Gastrocnemius medialis (tissue), 4 donors: ENCODE data around the gene POU2AF1. TPM values are rescaled to one million over a fixed set of nuclear protein-coding genes. Genes with fewer than 3 reads are reported as not detected.

Experiments used
- ATAC-seq, 2 donors: fragments of 150-250 bp; one replicate each; pipeline ENCODE4 v1.9.1; 2016
- DNase-seq, 2 donors: peaks; one replicate each; pipeline ENCODE4 v3.0.0-alpha.2; 2019
- H3K27ac ChIP-seq, 4 donors: fragments of 200-600 bp; sonication (generic); 1 replicate in 1 of 4; 2 replicates in 3 of 4; pipeline ENCODE4 v1.5.1; 2016 to 2018; ENCODE audit warnings: mild to moderate bottlenecking in 2 of 4, moderate library complexity in 1 of 4
- H3K27me3 ChIP-seq, 3 donors: fragments of 200-600 bp; sonication (generic) in 2 of 3; 1 replicate in 1 of 3; 2 replicates in 2 of 3; pipeline versions ENCODE4 v1.5.1 to v1.6.0; 2016 to 2019; ENCODE audit warnings: mild to moderate bottlenecking in 1 of 3, moderate library complexity in 1 of 3
- H3K36me3 ChIP-seq, 2 donors: fragments of 200-600 bp; sonication (generic) in 1 of 2; one replicate each; pipeline ENCODE4 v1.5.1; 2017 to 2018
- H3K4me1 ChIP-seq, 2 donors: fragments of 200-600 bp; sonication (generic) in 1 of 2; one replicate each; pipeline ENCODE4 v1.5.1; 2016 to 2017; ENCODE audit warnings: mild to moderate bottlenecking in 2 of 2
- H3K4me3 ChIP-seq, 4 donors: fragments of 200-600 bp; sonication (generic) in 3 of 4; 1 replicate in 1 of 4; 2 replicates in 3 of 4; pipeline ENCODE4 v1.5.1; 2016 to 2019; ENCODE audit warnings: mild to moderate bottlenecking in 2 of 4
- H3K9me3 ChIP-seq, 3 donors: fragments of 200-600 bp; sonication (generic) in 2 of 3; 1 replicate in 1 of 3; 2 replicates in 2 of 3; pipeline ENCODE4 v1.5.1; 2016 to 2019
- POLR2A ChIP-seq, 2 donors: fragments of 450-650 bp; IDR thresholded peaks; one replicate each; pipeline ENCODE4 v1.6.1; 2017; ENCODE audit warnings: antibody characterized with exemption in 2 of 2, mild to moderate bottlenecking in 2 of 2, moderate library complexity in 2 of 2
- in situ Hi-C, 4 donors: fragments of 200-750 bp; cut with MboI; loops; one replicate each; pipeline versions ENCODE4 v1.15.0 to v1.8.0; 2017; ENCODE audit warnings: low sequenced_read_pairs in 4 of 4
- intact Hi-C: fragments of 100-400 bp; cut with DNase I; formaldehyde crosslinking; loops from one replicate; pipeline ENCODE4 v1.15.1; 2023; ENCODE audit warnings: low total_unique reads
- total RNA-seq, 4 donors: library from RNA; depleted of rRNA; stranded (reverse); fragments of >200 nt; gene quantifications; one replicate each; pipeline versions ENCODE4 v1.1.0 to v1.2.3, GENCODE V29; 2016
- TF ChIP-seq, protein P1 (sequence below), 5 experiments: fragments of 450-650 bp in 3 of 5; fragments of 200-600 bp in 2 of 5; sonication (generic) in 2 of 5; IDR thresholded peaks in 4 of 5; conservative IDR thresholded peaks in 1 of 5; 1 replicate in 4 of 5; 2 replicates in 1 of 5; pipeline ENCODE4 v1.5.1; 2016 to 2019; ENCODE audit warnings: antibody characterized with exemption in 5 of 5, mild to moderate bottlenecking in 3 of 5, moderate library complexity in 3 of 5

The POU2AF1 gene
- total RNA-seq, 4 donors from 2014 or later: 0.29 to 0.78 TPM; not detected in 2

DNA sequence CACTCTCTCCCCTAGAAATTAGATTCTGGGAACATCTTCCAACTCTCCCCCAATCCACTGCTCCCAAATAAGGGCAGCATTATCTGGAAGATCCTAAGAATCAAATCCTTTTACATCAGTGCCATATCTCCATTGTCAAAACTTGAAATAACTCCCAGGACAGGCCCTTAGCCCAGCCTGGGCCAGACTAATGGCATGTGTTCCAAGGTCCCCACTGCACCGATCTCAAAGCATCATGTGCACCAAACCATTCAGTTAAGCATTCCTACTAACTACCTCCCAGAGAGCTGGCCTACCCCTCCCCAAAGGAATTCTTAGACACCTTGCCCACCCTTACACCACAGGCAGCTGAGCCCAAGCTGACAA, 44.2 kb upstream of the POU2AF1 start:
- no peaks in the 10 kb centered on the region for H3K9me3 ChIP-seq
- in situ Hi-C loops: loop anchor here in 1 of 4 donors (5.0 kb wide), 1 partner anchor 141 kb away; no protein-coding TSS in a partner anchor
- ATAC-seq: no peak
- DNase-seq: no peak
- intact Hi-C loops: loop anchor here (1.0 to 10.0 kb wide), 2 partner anchors 78 to 140 kb away; no protein-coding TSS in a partner anchor
- H3K27ac ChIP-seq: no peak overlapping the region
- TF ChIP-seq POLR2A (IDR thresholded peaks at IDR 0.05): no peak
- TF ChIP-seq, protein P1, sequence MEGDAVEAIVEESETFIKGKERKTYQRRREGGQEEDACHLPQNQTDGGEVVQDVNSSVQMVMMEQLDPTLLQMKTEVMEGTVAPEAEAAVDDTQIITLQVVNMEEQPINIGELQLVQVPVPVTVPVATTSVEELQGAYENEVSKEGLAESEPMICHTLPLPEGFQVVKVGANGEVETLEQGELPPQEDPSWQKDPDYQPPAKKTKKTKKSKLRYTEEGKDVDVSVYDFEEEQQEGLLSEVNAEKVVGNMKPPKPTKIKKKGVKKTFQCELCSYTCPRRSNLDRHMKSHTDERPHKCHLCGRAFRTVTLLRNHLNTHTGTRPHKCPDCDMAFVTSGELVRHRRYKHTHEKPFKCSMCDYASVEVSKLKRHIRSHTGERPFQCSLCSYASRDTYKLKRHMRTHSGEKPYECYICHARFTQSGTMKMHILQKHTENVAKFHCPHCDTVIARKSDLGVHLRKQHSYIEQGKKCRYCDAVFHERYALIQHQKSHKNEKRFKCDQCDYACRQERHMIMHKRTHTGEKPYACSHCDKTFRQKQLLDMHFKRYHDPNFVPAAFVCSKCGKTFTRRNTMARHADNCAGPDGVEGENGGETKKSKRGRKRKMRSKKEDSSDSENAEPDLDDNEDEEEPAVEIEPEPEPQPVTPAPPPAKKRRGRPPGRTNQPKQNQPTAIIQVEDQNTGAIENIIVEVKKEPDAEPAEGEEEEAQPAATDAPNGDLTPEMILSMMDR (IDR thresholded peaks at IDR 0.05 in 4 of 5, conservative IDR thresholded peaks at IDR 0.05 in 1 of 5): no peak
- H3K4me3 ChIP-seq: no peak overlapping the region
- peaks cover 2 to 10% of the 10 kb centered on the region in 2 donors for H3K4me1 ChIP-seq
- H3K36me3 ChIP-seq: no peaks in the 10 kb centered on the region
- no peaks in the 10 kb centered on the region for H3K27me3 ChIP-seq

DNA sequence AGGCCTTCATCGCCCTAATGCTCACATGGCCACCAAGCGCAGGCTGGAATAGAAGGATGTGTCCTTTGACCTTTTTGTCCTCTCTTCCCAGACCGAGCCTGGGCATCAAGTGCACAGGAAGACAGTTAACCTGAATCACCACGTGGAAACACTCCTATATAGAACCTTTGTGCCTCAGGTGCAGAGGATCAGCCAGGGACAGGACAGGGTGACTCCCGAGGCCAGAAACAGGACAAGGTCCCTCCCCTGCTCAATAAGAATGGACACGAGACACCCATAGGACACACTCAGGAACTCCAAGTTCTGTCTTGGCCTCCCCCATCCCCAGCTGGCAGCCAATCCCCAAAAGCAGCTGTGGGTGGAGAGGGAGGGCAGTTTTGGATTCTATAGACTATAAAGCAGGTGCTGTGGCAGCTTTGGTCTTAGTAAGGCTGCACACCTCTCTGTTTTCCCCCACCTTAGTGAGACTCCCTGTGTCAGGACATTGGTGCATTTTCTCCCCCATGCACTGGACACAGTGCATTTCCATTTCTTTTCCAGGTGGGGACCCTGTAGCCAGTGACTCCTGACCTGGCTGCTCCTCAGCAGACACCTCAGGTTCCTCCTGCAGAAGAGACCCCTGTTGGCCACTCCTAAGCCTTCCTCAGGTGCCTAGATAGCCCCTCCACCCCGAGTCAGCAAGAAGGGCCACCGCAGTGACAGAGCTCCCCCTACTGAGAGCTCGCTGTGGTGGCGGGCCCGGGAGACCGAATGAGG, 43.6 kb upstream of the POU2AF1 start:
- no peaks in the 10 kb centered on the region for H3K9me3 ChIP-seq
- TF ChIP-seq, protein P1 (IDR thresholded peaks at IDR 0.05 in 4 of 5, conservative IDR thresholded peaks at IDR 0.05 in 1 of 5): peak; percentile 21 to 66 (median 57)
- no peak for TF ChIP-seq POLR2A (IDR thresholded peaks at IDR 0.05)
- no peaks in the 10 kb centered on the region for H3K27me3 ChIP-seq
- H3K4me1 ChIP-seq: peaks cover 7 to 14% of the 10 kb centered on the region in 2 donors
- no peaks in the 10 kb centered on the region for H3K36me3 ChIP-seq
- no peak overlapping the region for H3K4me3 ChIP-seq
- H3K27ac ChIP-seq: no peak overlapping the region
- intact Hi-C loops (loop anchor here (1.0 to 10.0 kb wide), 2 partner anchors 78 to 139 kb away; no protein-coding TSS in a partner anchor), in situ Hi-C loops (loop anchor here in 1 of 4 donors (5.0 kb wide), 1 partner anchor 140 kb away; no protein-coding TSS in a partner anchor)
- no peak for DNase-seq
- ATAC-seq: peak; percentile 38 to 58

DNA sequence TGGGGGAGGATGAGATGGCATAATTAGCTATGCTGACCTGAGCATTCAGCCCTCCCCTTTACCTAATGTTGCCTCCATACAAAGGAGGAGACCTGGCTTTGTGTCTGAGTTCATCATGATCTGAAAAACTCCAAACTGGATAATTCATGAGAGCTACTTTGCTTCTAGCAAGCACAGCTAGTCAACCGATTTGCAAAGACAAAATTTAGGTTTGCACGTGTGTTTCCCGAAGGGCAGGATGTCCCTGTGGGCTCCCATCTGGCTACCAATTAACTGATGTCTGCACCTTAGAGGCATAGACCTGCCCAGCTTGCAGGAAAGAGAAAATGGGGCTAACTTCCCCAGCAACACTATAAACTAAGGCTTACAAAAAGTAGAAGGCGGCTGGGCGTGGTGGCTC, 42.2 kb upstream of the POU2AF1 start:
- in situ Hi-C loops (loop anchor here in 1 of 4 donors (5.0 kb wide), 1 partner anchor 139 kb away; no protein-coding TSS in a partner anchor), intact Hi-C loops (loop anchor here (10.0 kb wide), 1 partner anchor 76 kb away; no protein-coding TSS in a partner anchor)
- peaks cover 16 to 23% of the 10 kb centered on the region in 2 donors for H3K4me1 ChIP-seq
- ATAC-seq (no peak), DNase-seq (no peak)
- no peak overlapping the region for H3K27ac ChIP-seq
- no peaks in the 10 kb centered on the region for H3K9me3 ChIP-seq
- no peaks in the 10 kb centered on the region for H3K27me3 ChIP-seq
- TF ChIP-seq, protein P1 (IDR thresholded peaks at IDR 0.05 in 4 of 5, conservative IDR thresholded peaks at IDR 0.05 in 1 of 5): no peak
- no peak for TF ChIP-seq POLR2A (IDR thresholded peaks at IDR 0.05)
- H3K36me3 ChIP-seq: no peaks in the 10 kb centered on the region
- H3K4me3 ChIP-seq: no peak overlapping the region

DNA sequence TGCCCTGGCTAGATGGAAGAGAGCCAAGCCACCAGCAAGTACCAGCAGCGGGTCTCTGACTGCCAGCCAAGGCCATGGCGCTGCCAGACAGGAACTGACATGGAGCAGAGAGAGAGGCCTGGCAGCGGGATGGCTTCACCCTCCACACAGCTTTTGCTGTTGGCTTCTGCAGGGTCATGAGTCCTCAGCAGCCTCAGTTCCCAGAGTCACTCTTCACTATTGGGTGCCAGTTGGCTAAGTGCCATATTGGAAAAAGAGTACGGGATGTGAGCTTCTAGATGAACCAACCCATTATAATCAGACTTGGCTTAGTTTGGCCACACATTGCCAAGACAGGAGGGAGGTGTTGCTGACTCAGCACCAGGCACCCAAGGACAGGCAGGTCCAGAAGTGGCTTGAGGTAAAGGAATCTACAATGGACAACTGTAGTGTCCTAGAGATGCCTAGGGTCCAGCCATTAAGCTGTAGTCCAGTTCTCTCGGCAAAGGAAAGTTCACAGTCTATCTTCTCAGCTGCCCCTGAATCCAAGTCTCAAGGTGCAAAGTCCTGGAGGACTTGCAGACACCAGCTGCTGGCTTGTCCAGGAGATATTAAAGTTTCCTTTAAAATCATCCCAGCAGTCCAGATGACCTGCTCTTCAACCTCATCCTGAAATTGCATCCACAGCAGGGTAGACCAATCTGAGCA, 40.7 kb upstream of the POU2AF1 start:
- intact Hi-C loops: loop anchor here (10.0 kb wide), 1 partner anchor 75 kb away; no protein-coding TSS in a partner anchor
- no peaks in the 10 kb centered on the region for H3K9me3 ChIP-seq
- in situ Hi-C loops: loop anchor here in 1 of 4 donors (5.0 kb wide), 1 partner anchor 137 kb away; no protein-coding TSS in a partner anchor
- no peak for TF ChIP-seq POLR2A (IDR thresholded peaks at IDR 0.05)
- TF ChIP-seq, protein P1 (IDR thresholded peaks at IDR 0.05 in 4 of 5, conservative IDR thresholded peaks at IDR 0.05 in 1 of 5): no peak
- H3K4me3 ChIP-seq: no peak overlapping the region
- no peaks in the 10 kb centered on the region for H3K36me3 ChIP-seq
- H3K27me3 ChIP-seq: no peaks in the 10 kb centered on the region
- DNase-seq (peak in 1 of 2 donors; percentile 21), ATAC-seq (no peak)
- no peak overlapping the region for H3K27ac ChIP-seq
- peaks cover 16 to 23% of the 10 kb centered on the region in 2 donors for H3K4me1 ChIP-seq
